Suprapubic skin (tissue), 4 donors: ENCODE data around the gene RPN2. TPM values are rescaled to one million over a fixed set of nuclear protein-coding genes. Genes with fewer than 3 reads are reported as not detected.

Source experiments
- DNase-seq, 2 donors: peaks; one replicate each; pipeline ENCODE4 v3.0.0-alpha.2; 2019; ENCODE audit warnings: low spot score in 2 of 2
- H3K27ac ChIP-seq: fragments of 200-600 bp; sonication (generic); one replicate; pipeline ENCODE4 v1.5.1; 2019
- H3K27me3 ChIP-seq: fragments of 200-600 bp; sonication (generic); one replicate; pipeline ENCODE4 v1.5.1; 2019
- H3K36me3 ChIP-seq: fragments of 200-600 bp; sonication (generic); one replicate; pipeline ENCODE4 v1.5.1; 2019
- H3K4me1 ChIP-seq: fragments of 200-600 bp; sonication (generic); one replicate; pipeline ENCODE4 v1.5.1; 2019
- H3K4me3 ChIP-seq: fragments of 200-600 bp; sonication (generic); one replicate; pipeline ENCODE4 v1.5.1; 2019; ENCODE audit warnings: mild to moderate bottlenecking
- H3K9me3 ChIP-seq: fragments of 200-600 bp; sonication (generic); one replicate; pipeline ENCODE4 v1.5.1; 2019
- EP300 ChIP-seq: sonication (generic); formaldehyde crosslinking; IDR thresholded peaks from one replicate; pipeline ENCODE4 v1.6.1; 2017; ENCODE audit warnings: antibody characterized with exemption
- POLR2A ChIP-seq, 2 donors: fragments of 450-650 bp; IDR thresholded peaks; one replicate each; pipeline ENCODE4 v1.6.1; 2017; ENCODE audit warnings: antibody characterized with exemption in 2 of 2, mild to moderate bottlenecking in 2 of 2, moderate library complexity in 2 of 2
- POLR2AphosphoS5 ChIP-seq, 3 donors: sonication (generic); formaldehyde crosslinking; IDR thresholded peaks; one replicate each; pipeline ENCODE4 v1.6.1; 2017; ENCODE audit warnings: antibody characterized with exemption in 3 of 3
- WGBS: methylation state at CpG from one replicate; pipeline ENCODE4 v1.1.5; 2018; 5-methylcytosine and 5-hydroxymethylcytosine counted together
- total RNA-seq, 4 donors: library from RNA; depleted of rRNA; stranded (reverse); fragments of >200 nt; gene quantifications; one replicate each; pipeline ENCODE4 v1.1.0, GENCODE V29; 2016
- TF ChIP-seq, protein P1 (sequence below), 2 donors: fragments of 200-600 bp in 1 of 2; fragments of 450-650 bp in 1 of 2; sonication (generic) in 1 of 2; IDR thresholded peaks; one replicate each; pipeline ENCODE4 v1.5.1; 2016 to 2019; ENCODE audit warnings: antibody characterized with exemption in 2 of 2, mild to moderate bottlenecking in 1 of 2, moderate library complexity in 1 of 2

Gene RPN2
- total RNA-seq, 4 donors from 2014 or later: 71.9 to 138 (median 132) TPM

GRCh38 chr20:37193226-37193625, 14.1 kb downstream of the RPN2 start:
- Histone ChIP-seq H3K27me3 (no peaks in the 10 kb centered on the region), H3K27ac (no peak overlapping the region), H3K36me3 (peaks cover 9% of the 10 kb centered on the region), H3K4me3 (no peak overlapping the region), H3K9me3 (no peaks in the 10 kb centered on the region), H3K4me1 (peaks cover 37% of the 10 kb centered on the region)
- TF ChIP-seq, protein P1, sequence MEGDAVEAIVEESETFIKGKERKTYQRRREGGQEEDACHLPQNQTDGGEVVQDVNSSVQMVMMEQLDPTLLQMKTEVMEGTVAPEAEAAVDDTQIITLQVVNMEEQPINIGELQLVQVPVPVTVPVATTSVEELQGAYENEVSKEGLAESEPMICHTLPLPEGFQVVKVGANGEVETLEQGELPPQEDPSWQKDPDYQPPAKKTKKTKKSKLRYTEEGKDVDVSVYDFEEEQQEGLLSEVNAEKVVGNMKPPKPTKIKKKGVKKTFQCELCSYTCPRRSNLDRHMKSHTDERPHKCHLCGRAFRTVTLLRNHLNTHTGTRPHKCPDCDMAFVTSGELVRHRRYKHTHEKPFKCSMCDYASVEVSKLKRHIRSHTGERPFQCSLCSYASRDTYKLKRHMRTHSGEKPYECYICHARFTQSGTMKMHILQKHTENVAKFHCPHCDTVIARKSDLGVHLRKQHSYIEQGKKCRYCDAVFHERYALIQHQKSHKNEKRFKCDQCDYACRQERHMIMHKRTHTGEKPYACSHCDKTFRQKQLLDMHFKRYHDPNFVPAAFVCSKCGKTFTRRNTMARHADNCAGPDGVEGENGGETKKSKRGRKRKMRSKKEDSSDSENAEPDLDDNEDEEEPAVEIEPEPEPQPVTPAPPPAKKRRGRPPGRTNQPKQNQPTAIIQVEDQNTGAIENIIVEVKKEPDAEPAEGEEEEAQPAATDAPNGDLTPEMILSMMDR (IDR thresholded peaks at IDR 0.05): no peak
- TF ChIP-seq POLR2A (IDR thresholded peaks at IDR 0.05): no peak
- no peak for TF ChIP-seq EP300
- no peak for TF ChIP-seq POLR2AphosphoS5 (IDR thresholded peaks at IDR 0.05)
- no peak for DNase-seq
- 75% methylated on average over 3 of the region's 3 CpGs for WGBS

DNA sequence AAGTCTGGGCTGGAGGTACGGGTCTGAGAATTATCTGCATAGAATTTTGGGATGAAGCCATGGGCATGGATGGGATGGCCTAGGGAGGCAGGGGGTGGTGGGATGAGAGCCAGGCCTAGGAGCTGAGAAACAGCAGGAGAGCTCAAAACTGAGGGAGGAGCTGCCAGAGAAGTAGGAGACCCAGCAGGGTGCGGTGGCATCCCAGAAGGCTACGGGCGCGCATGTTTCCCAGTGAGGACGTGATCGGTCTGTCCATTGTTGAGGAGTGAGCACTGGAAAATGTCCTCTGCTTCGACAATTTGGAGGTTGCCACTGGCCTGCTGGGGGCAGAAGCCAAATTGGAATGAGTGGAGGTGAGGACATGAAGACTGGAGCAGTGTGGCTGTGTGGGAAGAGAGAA, 14.7 kb downstream of the RPN2 start:
- DNase-seq: no peak
- Histone ChIP-seq H3K4me1 (peaks cover 37% of the 10 kb centered on the region), H3K27ac (no peak overlapping the region), H3K27me3 (no peaks in the 10 kb centered on the region), H3K9me3 (no peaks in the 10 kb centered on the region), H3K4me3 (no peak overlapping the region), H3K36me3 (peaks cover 6% of the 10 kb centered on the region)
- 86% methylated on average over 8 of the region's 8 CpGs for WGBS
- TF ChIP-seq POLR2A (IDR thresholded peaks at IDR 0.05) (no peak), EP300 (no peak), POLR2AphosphoS5 (IDR thresholded peaks at IDR 0.05) (no peak)
- TF ChIP-seq, protein P1 (IDR thresholded peaks at IDR 0.05): no peak

DNA sequence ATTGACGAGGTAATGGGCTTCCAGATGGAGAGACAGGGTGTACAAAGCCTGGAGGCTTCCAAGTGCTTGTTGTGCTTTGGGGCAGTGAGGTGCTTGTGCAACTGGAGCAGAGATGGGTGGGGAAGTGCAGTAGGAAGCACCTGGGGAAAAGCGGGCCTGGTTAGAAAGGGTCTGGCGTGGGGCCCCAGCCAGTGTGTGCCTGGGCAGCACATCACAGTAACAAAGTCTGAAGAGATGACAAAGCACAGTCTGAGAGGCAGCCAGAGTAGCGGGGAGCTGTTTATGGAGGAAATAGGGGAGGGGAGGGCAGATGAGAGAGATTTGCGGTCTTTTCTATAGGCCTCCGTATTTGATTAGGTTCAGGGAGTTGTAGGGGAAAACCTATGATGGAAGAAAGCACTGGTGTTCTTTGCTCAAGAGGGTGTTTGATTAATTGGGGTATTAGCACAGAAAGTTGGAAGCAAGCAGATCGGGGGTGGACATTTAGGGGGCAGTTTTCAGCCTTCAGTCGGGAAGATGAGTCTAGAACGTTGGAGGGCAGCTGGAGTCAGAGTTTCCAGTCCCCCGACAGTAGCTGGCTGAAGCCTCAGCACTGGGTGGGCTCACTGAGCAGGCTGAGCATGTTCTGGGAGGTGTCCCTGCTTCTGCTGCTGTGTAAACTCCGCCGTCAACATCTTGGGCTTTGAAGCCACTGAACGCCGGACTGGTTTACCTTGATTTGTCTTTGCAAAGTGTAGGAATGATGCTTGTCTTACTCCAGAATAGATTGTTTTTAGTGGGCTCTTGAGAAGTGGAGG, 15.7 kb downstream of the RPN2 start:
- Histone ChIP-seq H3K9me3 (no peaks in the 10 kb centered on the region), H3K4me3 (no peak overlapping the region), H3K4me1 (peaks cover 44% of the 10 kb centered on the region), H3K27ac (no peak overlapping the region), H3K36me3 (peaks cover 12% of the 10 kb centered on the region), H3K27me3 (no peaks in the 10 kb centered on the region)
- DNase-seq: no peak
- no peak for TF ChIP-seq POLR2AphosphoS5 (IDR thresholded peaks at IDR 0.05)
- no peak for TF ChIP-seq POLR2A (IDR thresholded peaks at IDR 0.05)
- TF ChIP-seq, protein P1 (IDR thresholded peaks at IDR 0.05): no peak
- TF ChIP-seq EP300: no peak
- WGBS: 61% methylated on average over 14 of the region's 14 CpGs

DNA sequence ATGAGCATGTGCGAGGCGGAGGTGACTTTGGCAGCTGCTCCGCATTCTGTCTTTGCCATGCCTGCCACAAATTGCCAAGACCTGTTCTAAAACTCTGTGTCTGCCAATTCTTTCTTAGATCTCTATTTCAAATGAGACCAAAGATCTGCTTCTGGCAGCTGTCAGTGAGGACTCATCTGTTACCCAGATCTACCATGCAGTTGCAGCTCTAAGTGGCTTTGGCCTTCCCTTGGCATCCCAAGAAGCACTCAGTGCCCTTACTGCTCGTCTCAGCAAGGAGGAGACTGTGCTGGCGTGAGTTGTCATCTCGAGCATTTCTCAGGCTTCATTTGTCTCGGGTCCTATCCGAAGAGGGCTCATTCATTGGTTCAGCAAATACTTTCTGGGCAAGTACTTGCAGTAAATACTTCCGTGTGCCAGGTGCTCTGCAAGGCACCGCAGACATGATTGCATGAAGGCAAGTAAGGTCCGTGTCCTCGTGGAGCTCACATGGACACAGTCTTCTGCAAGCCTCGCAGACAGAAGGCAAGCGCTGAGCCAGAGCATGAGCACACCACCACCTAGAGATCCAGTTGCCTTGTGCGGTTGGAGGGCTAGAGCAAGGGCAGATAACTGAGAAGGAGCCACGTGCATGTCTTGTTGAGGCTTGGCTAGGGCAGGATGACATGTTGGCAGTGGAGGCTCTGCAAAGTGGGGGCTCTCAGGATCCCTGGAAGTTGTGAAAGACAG, 20.0 kb downstream of the RPN2 start:
- Histone ChIP-seq H3K27ac (no peak overlapping the region), H3K36me3 (peaks cover 30% of the 10 kb centered on the region), H3K4me1 (peaks cover 27% of the 10 kb centered on the region), H3K4me3 (no peak overlapping the region), H3K9me3 (no peaks in the 10 kb centered on the region), H3K27me3 (no peaks in the 10 kb centered on the region)
- WGBS: 54% methylated on average over 15 of the region's 16 CpGs
- no peak for DNase-seq
- no peak for TF ChIP-seq POLR2AphosphoS5 (IDR thresholded peaks at IDR 0.05)
- TF ChIP-seq, protein P1 (IDR thresholded peaks at IDR 0.05): no peak
- no peak for TF ChIP-seq POLR2A (IDR thresholded peaks at IDR 0.05)
- no peak for TF ChIP-seq EP300

DNA sequence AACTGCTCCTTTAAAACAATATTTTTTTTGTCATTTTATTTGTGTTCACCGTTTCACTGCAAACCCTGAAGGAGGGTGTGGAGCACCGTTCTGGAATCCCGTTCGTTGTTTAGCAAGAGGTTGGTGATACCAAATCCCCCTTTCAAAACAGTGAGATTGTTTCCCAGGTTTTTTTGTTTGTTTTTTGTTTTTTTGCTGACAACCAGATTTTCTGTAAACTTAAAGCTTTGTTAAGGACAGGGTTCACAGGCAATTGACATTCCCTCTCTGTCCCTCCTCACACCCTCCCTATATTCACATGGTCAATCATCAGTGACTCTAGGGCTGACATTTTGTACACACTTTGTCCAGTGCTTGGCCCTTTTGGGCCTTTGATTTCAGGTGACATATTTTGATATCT, 21.2 kb downstream of the RPN2 start:
- no peaks in the 10 kb centered on the region for H3K27me3 ChIP-seq

More for the DNA sequence above, 21.2 kb downstream of the RPN2 start:
- H3K4me3 ChIP-seq: no peak overlapping the region
- peaks cover 43% of the 10 kb centered on the region for H3K36me3 ChIP-seq
- DNase-seq: no peak
- no peaks in the 10 kb centered on the region for H3K9me3 ChIP-seq
- TF ChIP-seq EP300: no peak
- TF ChIP-seq POLR2AphosphoS5 (IDR thresholded peaks at IDR 0.05): no peak
- TF ChIP-seq POLR2A (IDR thresholded peaks at IDR 0.05): no peak
- TF ChIP-seq, protein P1 (IDR thresholded peaks at IDR 0.05): no peak
- peaks cover 17% of the 10 kb centered on the region for H3K4me1 ChIP-seq
- WGBS: 88% methylated on average over 4 of the region's 4 CpGs
- H3K27ac ChIP-seq: no peak overlapping the region
